Trophoblast cell (in vitro differentiated cells and primary cell): ENCODE measurements around the gene ADD1. TPM values are rescaled to one million over a fixed set of nuclear protein-coding genes. Genes with fewer than 3 reads are reported as not detected.

ENCODE experiments used
- DNase-seq, 2 donors: peaks; one replicate each; pipeline ENCODE4 v3.0.0-alpha.2; 2016
- H2AFZ ChIP-seq: 2 replicates; pipeline ENCODE4 v1.6.1; 2013; ENCODE audit warnings: low read length, moderate library complexity, mild to moderate bottlenecking; ENCODE audit not compliant: insufficient read depth, poor library complexity
- H2AK5ac ChIP-seq: 2 replicates; pipeline ENCODE4 v1.6.1; 2013; ENCODE audit warnings: mild to moderate bottlenecking, low read length
- H2BK120ac ChIP-seq: 2 replicates; pipeline ENCODE4 v1.6.1; 2013; ENCODE audit warnings: low read length, mild to moderate bottlenecking, moderate library complexity; ENCODE audit not compliant: insufficient read depth, poor library complexity
- H2BK12ac ChIP-seq: 2 replicates; pipeline ENCODE4 v1.6.1; 2013; ENCODE audit warnings: mild to moderate bottlenecking, low read length, moderate library complexity
- H2BK5ac ChIP-seq: 2 replicates; pipeline ENCODE4 v1.6.1; 2013; ENCODE audit warnings: low read length, low read depth, moderate library complexity, mild to moderate bottlenecking; ENCODE audit not compliant: poor library complexity
- H3K14ac ChIP-seq: 2 replicates; pipeline ENCODE4 v1.6.1; 2013; ENCODE audit warnings: mild to moderate bottlenecking, low read length
- H3K18ac ChIP-seq: 2 replicates; pipeline ENCODE4 v1.6.1; 2013; ENCODE audit warnings: mild to moderate bottlenecking, low read length
- H3K23ac ChIP-seq: 2 replicates; pipeline ENCODE4 v1.6.1; 2013; ENCODE audit warnings: low read length
- H3K27ac ChIP-seq: 2 replicates; pipeline ENCODE4 v1.5.1; 2013; ENCODE audit warnings: low read depth, mild to moderate bottlenecking, inconsistent platforms, low read length, moderate library complexity
- H3K27me3 ChIP-seq: 2 replicates; pipeline ENCODE4 v1.6.1; 2013; ENCODE audit warnings: inconsistent platforms, mild to moderate bottlenecking, low read length, moderate library complexity; ENCODE audit not compliant: insufficient read depth
- H3K36me3 ChIP-seq, 2 experiments: 1 replicate in 1 of 2; 2 replicates in 1 of 2; pipeline ENCODE4 v1.6.1; 2013; ENCODE audit warnings: low read length in 2 of 2, mild to moderate bottlenecking in 2 of 2, moderate library complexity in 1 of 2; ENCODE audit not compliant: insufficient read depth in 2 of 2, control insufficient read depth in 1 of 2
- H3K4ac ChIP-seq: 2 replicates; pipeline ENCODE4 v1.6.1; 2013; ENCODE audit warnings: low read depth, mild to moderate bottlenecking, low read length, moderate library complexity
- H3K4me1 ChIP-seq, 2 experiments: 1 replicate in 1 of 2; 2 replicates in 1 of 2; pipeline ENCODE4 v1.6.1; 2013; ENCODE audit warnings: low read length in 2 of 2, mild to moderate bottlenecking in 2 of 2, moderate library complexity in 1 of 2; ENCODE audit not compliant: insufficient read depth in 2 of 2, control insufficient read depth in 1 of 2
- H3K4me2 ChIP-seq: 2 replicates; pipeline ENCODE4 v1.6.1; 2013; ENCODE audit warnings: inconsistent platforms, mild to moderate bottlenecking, low read length, moderate library complexity
- H3K4me3 ChIP-seq: 2 replicates; pipeline ENCODE4 v1.5.1; 2013; ENCODE audit warnings: mild to moderate bottlenecking, low read depth, low read length, inconsistent platforms
- H3K79me1 ChIP-seq: one replicate; pipeline ENCODE4 v1.6.1; 2013; ENCODE audit warnings: low read length
- H3K79me2 ChIP-seq: 2 replicates; pipeline ENCODE4 v1.6.1; 2013; ENCODE audit warnings: low read length, mild to moderate bottlenecking; ENCODE audit not compliant: control insufficient read depth, insufficient read depth, poor library complexity
- H3K9ac ChIP-seq: 2 replicates; pipeline ENCODE4 v1.6.1; 2013; ENCODE audit warnings: mild to moderate bottlenecking, low read length
- H3K9me3 ChIP-seq: 2 replicates; pipeline ENCODE4 v1.6.1; 2013; ENCODE audit warnings: low read depth, mild to moderate bottlenecking, control low read depth, inconsistent platforms, low read length; ENCODE audit not compliant: insufficient read depth
- H4K12ac ChIP-seq: 2 replicates; pipeline ENCODE4 v1.6.1; 2013; ENCODE audit warnings: low read depth, mild to moderate bottlenecking, low read length, moderate library complexity
- H4K8ac ChIP-seq: 2 replicates; pipeline ENCODE4 v1.6.1; 2013; ENCODE audit warnings: low read depth, mild to moderate bottlenecking, low read length, moderate library complexity
- H4K91ac ChIP-seq: one replicate; pipeline ENCODE4 v1.6.1; 2013; ENCODE audit warnings: low read depth, mild to moderate bottlenecking, low read length, moderate library complexity
- WGBS: extraction: QIAGEN DNeasy Blood & Tissue Kit; methylation state at CpG from one replicate; pipeline ENCODE4 v1.1.7; 2013; ENCODE audit warnings: missing lambda C conversion rate; ENCODE audit not compliant: insufficient read length, insufficient coverage; ENCODE audit errors: extremely low coverage; 5-methylcytosine and 5-hydroxymethylcytosine counted together
- polyA plus RNA-seq: library from polyadenylated mRNA; stranded (reverse); fragments of 200-250 nt; gene quantifications from 2 replicates; pipeline ENCODE4 v1.2.3, GENCODE V29; 2013

ADD1 gene
- polyA plus RNA-seq: 225 and 238 TPM in 2 replicates

GRCh38 chr4:2843263-2843940 lies at the start of gene ADD1:
TSS of gene ADD1 (plus strand) at chr4:2843844. CDS start at chr4:2875916, 32,072 bp downstream.
- Histone ChIP-seq H3K27ac (peak within 1 kb of the TSS; percentile 89), H4K12ac (peak within 1 kb of the TSS; percentile 98), H3K36me3 (peaks cover 0 to 2% of the 10 kb centered on the region in 2 experiments), H2AK5ac (peak within 1 kb of the TSS; percentile 94), H4K8ac (peak within 1 kb of the TSS; percentile 98), H3K4ac (peak within 1 kb of the TSS; percentile 98), H3K14ac (peak within 1 kb of the TSS; percentile 97), H3K9me3 (no peaks in the 10 kb centered on the region), H4K91ac (peak within 1 kb of the TSS; percentile 98), H3K27me3 (no peaks in the 10 kb centered on the region), H2BK120ac (peak within 1 kb of the TSS; percentile 96), H3K18ac (peak within 1 kb of the TSS; percentile 97), H3K4me3 (peak within 1 kb of the TSS; percentile 89), H3K23ac (no peak within 1 kb of the TSS), H3K4me2 (peak within 1 kb of the TSS; percentile 95), H2BK5ac (peak within 1 kb of the TSS; percentile 96), H2AFZ (peak within 1 kb of the TSS; percentile 96), H3K79me2 (peaks cover 25% of the 10 kb centered on the region), H3K4me1 (peaks cover 3 to 9% of the 10 kb centered on the region in 2 experiments), H3K9ac (peak within 1 kb of the TSS; percentile 83), H2BK12ac (peak within 1 kb of the TSS; percentile 63), H3K79me1 (peaks cover 13% of the 10 kb centered on the region)
- no CpG with 5 or more reads among the region's 65 CpGs for WGBS
- DNase-seq: peak; percentile 93 to 97

GRCh38 chr4:2794486-2795299 lies 49.0 kb upstream of the ADD1 start:
- Histone ChIP-seq H3K23ac (no peak overlapping the region), H3K9ac (no peak overlapping the region), H2BK5ac (no peak overlapping the region), H3K18ac (peak overlapping the region; percentile 5), H3K79me2 (no peaks in the 10 kb centered on the region), H4K8ac (peak overlapping the region; percentile 5), H4K12ac (no peak overlapping the region), H2BK12ac (peak overlapping the region; percentile 12), H3K9me3 (peaks cover 5% of the 10 kb centered on the region), H3K79me1 (peaks cover 9% of the 10 kb centered on the region), H2BK120ac (peak overlapping the region; percentile 21), H4K91ac (peak overlapping the region; percentile 33), H3K4me2 (no peak overlapping the region), H3K27me3 (no peaks in the 10 kb centered on the region), H3K14ac (peak overlapping the region; percentile 25), H3K4me3 (no peak overlapping the region), H2AFZ (peak overlapping the region; percentile 20), H3K27ac (no peak overlapping the region), H3K36me3 (no peaks in the 10 kb centered on the region), H3K4me1 (peaks cover 19 to 30% of the 10 kb centered on the region in 2 experiments), H3K4ac (no peak overlapping the region), H2AK5ac (peak overlapping the region; percentile 16)
- peak in 1 of 2 donors; percentile 35 for DNase-seq
- no CpG with 5 or more reads among the region's 11 CpGs for WGBS

- H3K4me2 ChIP-seq: no peak overlapping the region
- H3K18ac ChIP-seq: no peak overlapping the region
- H3K27me3 ChIP-seq: no peaks in the 10 kb centered on the region
- no peak overlapping the region for H2BK120ac ChIP-seq
- DNase-seq: no peak
- no peaks in the 10 kb centered on the region for H3K36me3 ChIP-seq
- H2AFZ ChIP-seq: no peak overlapping the region
- H2BK12ac ChIP-seq: no peak overlapping the region
- no peak overlapping the region for H2BK5ac ChIP-seq
- H3K79me2 ChIP-seq: no peaks in the 10 kb centered on the region
- no peak overlapping the region for H2AK5ac ChIP-seq
- H3K27ac ChIP-seq: no peak overlapping the region
- no peak overlapping the region for H3K4me3 ChIP-seq
- peak overlapping the region; percentile 33 for H4K91ac ChIP-seq
- H3K14ac ChIP-seq: no peak overlapping the region
- H3K4me1 ChIP-seq: peaks cover 23 to 33% of the 10 kb centered on the region in 2 experiments
- no peak overlapping the region for H3K9ac ChIP-seq
- H3K9me3 ChIP-seq: peaks cover 3% of the 10 kb centered on the region
- no peak overlapping the region for H3K23ac ChIP-seq
- H4K12ac ChIP-seq: no peak overlapping the region
- peaks cover 9% of the 10 kb centered on the region for H3K79me1 ChIP-seq
- H3K4ac ChIP-seq: no peak overlapping the region
- H4K8ac ChIP-seq: no peak overlapping the region
- no CpG with 5 or more reads among the region's 17 CpGs for WGBS
Observed at GRCh38 chr4:2795300-2795892, 48.2 kb upstream of the ADD1 start.
